ENCODE measurements around the gene FGF19. TPM values are rescaled to one million over a fixed set of nuclear protein-coding genes. Genes with fewer than 3 reads are reported as not detected.

The FGF19 gene, protein sequence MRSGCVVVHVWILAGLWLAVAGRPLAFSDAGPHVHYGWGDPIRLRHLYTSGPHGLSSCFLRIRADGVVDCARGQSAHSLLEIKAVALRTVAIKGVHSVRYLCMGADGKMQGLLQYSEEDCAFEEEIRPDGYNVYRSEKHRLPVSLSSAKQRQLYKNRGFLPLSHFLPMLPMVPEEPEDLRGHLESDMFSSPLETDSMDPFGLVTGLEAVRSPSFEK
- total RNA-seq (2014; rRNA removed), result 0.11 TPM in 1 of 2 replicates, not detected in the other
- not detected for polyA plus RNA-seq (2012)

DNA sequence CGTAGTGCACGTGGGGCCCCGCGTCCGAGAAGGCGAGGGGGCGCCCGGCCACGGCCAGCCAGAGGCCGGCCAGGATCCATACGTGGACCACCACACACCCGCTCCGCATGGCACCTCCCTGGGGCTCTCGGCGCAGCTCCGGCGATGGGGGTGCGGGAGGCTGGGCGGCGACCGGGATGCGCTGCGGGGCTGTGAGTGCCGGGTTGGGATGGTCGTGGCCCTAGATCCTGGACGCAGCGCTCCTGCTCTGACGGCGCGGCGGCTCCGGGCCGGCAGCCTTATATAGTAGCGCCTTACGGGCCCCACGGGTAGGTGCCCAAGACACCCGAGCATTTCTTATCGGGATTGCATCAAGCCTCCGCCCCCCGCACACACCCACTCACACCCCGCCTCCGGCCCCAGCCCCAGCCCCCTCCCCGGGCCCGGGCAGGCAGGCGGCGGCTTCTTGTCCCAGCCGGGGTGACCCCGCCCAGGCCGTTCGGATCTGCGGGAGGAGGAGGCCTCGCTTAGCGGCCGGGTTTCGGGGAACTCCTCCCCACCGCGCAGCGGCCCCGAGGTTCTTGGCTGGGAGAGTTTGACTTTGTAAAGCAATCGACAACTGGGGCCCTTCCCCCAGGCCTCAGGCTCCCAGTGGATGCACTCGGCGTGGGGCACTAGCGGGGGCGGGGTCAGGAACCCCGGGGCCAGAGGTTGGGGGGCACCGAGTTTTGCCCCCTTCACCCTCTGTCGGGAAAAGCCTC lies at the start of gene FGF19:
Gene FGF19 (minus strand): TSS at position 255 of the 740 bp plus-strand sequence. CDS start 146 bp downstream, at position 109.
- DNase-seq (ENCODE audit: low read depth), result no peak

DNA sequence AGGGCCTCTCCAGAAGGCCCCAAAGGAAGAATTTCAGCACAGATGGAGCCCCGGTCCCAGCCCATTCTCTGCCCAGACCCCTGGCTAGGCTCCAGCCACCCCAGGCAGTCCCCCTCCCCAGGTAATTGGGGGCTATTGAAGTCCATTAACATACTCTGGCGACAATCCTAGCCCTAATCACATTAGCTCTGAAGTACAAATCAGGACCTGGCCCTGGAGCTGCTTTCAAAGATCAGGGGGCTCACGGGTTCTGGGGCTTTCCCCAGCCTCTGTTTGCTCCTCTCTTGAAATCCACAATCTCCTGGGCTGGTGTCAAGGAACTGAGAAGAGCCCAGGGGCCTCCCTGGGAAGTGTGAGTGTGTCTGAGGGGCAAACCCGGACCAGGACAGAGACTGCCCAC lies 49.1 kb upstream of the FGF19 start:
- no peak for DNase-seq (ENCODE audit: low read depth)

DNA sequence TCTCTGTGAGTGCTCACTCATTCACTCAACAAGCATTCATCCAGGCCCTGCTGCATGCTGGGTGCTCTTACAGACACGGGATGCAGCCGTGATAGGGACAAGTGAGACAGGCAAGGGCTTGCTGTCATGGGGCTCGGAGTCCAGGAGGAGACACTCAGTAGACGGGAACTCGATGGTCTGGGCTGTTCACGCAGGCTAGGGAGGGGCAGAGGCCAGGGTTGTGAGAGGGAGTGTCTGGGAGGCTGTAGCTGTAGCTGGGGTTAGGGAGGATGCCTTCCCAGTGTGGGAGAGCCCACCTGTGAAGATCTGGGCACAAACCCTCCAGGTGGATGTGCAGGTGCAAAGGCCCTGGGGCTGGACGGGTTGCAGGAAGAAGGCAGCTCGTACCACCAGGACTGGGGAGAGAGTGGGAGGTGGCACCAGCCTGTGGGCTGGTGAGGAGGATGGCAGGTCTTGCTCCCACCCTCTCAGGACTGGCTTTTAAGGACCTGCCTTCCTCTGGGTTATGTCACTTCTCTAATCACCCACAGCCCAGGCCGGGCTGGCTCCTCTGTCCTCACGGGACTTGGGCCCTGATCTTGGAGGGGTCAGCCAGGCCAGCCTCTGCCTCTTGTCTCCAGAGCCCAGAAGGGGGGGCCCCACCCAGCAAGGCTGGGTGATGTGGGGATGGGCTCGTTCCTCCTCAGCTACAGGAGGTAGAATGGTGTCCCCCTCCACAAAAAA lies 47.2 kb upstream of the FGF19 start:
- no peak for DNase-seq (ENCODE audit: low read depth)

DNA sequence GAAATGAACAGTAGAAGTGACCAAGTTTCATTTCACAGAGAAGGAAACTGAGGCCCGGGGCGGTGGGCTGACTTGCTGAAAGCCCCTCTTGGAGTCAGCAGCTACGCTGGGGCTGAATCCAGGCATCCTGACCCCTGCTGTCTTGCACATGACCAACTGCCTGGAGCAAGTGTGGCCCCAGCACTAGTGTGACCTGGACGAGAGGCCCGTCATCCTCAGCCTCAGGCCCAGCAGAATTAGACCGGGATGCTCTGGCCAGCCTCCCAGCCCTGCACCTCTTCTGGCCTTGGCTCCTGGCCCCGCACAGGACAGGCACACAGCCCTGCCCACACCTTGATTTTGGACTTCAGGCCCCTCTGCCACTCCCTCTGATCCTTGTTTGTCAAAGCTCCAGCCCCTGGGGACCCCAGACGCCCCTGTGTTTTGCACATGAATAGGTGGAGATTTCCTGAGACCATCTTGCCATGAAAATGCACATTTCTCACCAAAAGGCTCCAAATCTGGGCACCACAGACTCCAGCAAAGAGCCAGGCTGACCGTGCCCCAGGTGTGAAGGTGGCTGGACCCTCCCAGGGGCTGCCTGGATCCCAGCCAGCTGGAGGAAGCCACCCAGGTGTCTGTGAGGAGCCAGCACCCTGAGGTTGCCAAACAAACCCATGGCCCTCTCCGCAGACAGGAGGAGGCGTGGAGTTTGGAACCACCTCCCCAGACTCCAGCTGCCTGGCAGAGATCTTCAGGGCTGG lies 46.5 kb upstream of the FGF19 start:
- DNase-seq (ENCODE audit: low read depth), result no peak

DNA sequence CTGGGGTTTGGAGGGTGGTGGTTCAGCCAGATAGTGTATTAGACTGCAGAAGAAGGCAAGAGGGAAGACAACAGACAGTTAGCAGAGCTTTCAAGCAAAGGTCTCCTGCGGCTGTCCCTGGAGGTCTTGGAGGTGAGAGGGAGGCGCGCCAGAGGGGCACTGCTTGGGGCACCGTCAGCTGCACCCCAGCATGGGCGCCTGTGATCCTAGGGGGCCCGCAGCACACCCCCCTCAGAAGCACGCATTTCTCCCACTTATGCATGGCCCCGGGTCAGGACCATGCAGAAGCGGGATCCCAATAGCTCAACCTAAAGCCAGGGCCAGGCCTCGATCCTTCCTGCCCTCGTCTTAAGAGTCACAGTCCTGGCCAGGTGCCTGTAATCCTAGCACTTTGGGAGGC lies 44.8 kb upstream of the FGF19 start:
- no peak for DNase-seq (ENCODE audit: low read depth)

DNA sequence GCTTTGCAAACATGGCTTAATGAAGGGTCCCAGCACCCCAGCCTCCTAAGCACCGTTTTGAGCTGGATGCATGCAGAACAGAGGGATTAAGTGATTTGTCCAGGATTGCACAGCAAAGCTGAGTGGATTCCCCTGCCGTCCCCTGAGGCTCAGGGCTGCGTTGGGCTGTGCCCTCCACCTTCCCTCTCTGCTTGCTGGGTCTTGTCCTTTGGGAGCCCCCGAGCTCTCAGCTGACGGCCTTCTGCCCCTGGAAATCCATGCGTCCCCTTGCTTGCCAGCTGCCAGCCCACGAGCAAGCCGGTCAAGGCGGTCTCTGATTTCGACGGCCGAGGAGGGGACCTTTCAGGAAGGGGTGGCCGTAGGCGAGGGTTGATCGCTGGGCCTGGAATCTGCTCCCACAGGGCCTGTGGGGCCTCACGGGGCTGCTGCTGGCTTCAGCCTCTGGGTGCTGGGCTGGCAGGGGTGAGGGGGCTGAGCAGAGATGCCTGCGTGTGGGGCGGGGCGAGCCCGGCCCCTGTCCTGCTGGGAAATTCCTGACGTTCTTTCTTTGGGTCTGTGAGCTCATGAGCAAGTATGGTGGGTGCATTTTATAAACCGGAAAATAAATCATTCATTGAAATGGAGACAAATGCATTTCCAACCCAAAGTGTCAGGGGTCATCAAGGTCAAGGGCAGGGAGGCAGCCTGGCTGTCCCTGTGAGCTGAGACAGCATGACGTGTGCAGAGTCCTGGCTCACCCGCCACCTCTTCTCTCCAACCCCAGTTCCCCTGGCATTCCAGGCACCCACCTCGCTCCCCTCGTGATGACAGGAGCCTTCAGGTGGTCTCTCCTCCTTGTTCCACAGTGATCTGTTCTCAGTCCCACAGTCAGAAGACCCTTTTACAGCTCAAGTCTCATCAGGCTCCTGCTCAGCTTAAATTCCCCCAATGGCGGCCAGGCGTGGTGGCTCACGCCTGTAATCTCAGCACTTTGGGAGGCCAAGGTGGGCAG lies 43.2 kb upstream of the FGF19 start:
- DNase-seq (ENCODE audit: low read depth), result no peak

DNA sequence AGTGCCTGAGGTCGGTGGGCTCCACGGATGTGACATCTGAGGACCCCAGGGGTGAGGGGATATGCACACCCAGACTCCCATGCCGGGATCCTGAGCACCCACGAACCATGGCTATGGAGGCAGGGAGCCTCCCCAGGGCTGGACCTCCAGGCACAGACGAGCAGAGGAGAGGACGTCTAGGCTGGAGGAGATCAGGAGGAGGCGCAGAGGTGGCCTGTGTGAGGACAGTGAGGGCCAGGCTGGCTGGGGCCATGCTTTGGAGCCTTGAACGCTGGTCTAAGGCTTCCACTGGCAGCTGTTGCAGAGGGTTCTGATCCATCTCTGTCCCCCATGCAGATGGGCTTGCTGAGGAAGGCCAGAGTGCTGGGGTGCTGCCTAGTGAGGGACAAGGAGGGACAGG lies 42.3 kb upstream of the FGF19 start:
- no peak for DNase-seq (ENCODE audit: low read depth)

DNA sequence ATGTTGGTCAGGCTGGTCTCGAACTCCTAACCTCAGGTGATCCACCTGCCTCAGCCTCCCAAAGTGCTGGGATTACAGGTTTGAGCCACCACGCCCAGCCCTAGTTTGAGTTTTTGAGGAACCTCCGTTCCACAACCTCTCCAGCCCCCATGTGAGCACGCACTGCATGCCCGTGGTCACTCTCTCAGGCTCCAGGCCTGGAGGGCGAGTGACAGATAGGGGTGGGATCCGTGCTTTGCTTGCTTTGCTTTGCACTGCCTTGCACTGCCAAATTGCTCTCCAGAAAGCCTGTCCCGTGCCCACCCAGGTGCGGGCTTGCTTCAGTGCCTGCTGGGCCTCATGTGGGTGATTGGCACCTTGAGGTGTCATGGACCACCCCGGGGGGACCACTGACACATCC lies 41.4 kb upstream of the FGF19 start:
- DNase-seq (ENCODE audit: low read depth), result no peak

DNA sequence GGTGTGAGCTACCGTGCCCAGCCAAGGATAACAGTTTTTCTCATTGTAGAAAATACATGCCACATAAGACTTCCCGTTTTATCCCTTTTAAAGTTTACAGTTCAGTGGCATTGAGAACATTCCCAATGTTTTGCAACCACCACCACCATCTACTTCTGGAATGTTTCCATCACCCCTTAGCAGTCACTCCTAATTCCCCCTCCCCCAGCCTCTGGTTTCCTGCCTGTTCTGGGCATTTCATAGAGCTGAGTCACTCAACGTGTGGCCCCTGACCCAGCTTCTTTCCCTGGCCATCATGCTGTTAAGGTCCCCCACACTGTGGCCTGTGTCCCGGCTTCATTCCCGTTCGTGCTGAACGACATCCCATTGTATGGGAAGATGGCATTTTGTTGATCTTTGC lies 40.6 kb upstream of the FGF19 start:
- peak; percentile 31 for DNase-seq (ENCODE audit: low read depth)

DNA sequence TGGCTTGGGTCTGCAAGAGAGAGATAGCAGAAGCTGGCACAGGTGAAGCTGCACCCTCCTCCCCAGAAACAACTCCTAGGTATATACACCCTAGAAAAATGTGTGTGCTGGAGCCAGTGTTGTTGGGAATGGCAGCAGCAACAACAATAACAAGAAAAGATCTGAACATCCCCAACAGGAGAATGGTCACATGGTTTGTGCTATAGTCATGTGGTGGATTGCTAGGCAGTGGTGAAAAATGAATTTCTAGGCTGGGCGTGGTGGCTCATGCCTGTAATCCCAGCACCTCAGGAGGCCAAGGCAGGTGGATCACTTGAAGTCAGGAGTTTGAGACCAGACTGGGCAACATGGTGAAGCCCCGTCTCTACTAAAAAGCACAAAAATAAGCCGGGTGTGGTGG lies 31.0 kb upstream of the FGF19 start:
- no peak for DNase-seq (ENCODE audit: low read depth)

DNA sequence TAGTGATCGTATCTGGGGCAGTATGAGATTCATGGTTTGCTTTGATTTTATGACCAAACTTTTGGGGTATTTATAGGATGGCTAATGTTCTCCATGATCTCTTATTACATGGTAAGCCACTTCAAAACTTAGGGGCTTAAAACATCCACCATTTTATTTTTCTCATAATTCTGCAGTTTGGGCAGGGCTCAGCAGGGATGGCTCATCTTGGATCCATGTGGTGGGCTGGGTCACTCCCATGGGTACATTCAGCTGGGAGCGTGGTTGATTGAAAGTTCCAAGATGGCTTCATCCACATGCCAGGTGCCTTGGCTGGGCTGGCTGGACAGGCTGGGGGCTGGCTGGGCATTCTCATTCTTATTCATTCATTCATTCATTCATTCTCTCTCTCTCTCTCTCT lies 30.5 kb upstream of the FGF19 start:
- no peak for DNase-seq (ENCODE audit: low read depth)

DNA sequence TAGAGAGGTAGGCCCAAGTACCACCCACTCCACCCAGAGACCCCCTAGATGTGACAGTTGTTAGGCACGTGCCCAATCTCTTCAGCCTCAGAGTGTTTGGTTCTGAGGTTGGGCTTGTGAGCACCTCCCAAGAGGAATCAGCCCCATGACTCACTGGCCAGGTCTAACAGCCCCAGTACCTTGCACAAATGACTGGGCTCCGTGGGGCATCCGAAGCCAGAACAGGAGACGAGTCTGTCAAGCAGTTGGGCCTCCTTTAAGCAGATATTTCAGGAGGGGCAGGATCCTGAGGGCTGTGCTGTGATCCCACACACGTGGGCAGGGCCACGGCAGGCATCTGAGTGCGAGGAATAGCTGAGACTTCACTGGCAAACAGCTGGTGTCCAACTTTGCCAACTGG lies 29.1 kb upstream of the FGF19 start:
- DNase-seq (ENCODE audit: low read depth), result no peak

DNA sequence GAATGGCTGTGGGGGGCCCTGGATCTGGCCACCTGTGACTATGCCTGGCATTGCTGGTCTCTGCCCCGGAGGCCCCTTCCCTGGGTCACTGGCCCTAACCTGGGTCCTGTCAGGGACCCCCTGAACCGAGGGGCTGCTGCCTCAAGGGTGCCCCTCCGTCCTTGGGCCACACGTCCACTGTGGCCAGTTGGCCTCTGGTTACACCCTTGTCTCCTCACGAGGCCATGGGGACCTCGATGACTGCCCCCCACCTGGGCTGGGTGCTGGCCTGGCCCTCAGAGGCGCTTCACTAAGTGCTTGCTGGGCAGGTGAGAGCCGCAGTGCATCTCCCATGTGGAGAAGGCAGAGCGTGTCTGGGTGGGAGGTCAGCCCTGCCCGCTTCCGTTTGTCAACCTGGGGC lies 27.3 kb upstream of the FGF19 start:
- DNase-seq (ENCODE audit: low read depth), result no peak

DNA sequence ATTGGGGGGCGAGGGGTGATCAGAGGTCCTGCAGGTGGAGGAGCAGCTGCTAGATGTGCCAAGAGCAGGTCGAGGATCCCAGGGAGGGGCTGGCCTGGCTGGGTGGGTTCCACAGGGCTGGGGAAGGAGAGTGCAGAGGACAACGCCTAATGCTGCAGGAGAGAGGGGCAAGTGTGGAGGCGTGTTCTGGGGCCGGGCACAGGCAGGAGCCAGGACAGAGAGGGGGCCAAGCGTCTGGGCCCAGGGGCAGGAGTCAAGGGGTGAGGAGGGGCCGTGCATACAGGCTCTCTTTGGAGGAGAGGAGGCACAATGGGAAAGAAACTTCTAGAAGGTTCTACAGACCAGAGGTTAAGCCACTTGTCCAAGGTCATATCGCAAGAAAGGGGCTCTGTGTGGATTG lies 26.7 kb upstream of the FGF19 start:
- DNase-seq (ENCODE audit: low read depth), result no peak

DNA sequence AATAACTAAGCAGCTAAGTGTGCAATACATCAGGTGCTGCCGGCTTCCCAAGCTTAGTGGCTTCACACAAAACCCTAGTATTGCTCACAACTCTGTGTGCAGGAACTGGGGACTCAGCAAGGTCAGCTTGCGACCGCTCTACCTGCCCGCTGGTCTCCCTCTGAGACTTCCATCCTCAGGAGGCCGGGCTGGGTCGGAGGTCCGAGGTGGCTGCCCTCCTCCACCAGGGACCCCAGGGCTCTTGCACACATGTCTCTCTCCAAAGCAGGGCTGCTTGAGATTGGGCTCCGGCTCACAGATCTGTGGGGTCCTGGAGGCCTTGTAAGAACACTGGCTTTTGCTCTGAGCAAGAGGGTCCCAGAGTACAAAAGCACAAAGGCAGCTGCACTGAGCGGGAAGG lies 25.4 kb upstream of the FGF19 start:
- DNase-seq (ENCODE audit: low read depth), result no peak

DNA sequence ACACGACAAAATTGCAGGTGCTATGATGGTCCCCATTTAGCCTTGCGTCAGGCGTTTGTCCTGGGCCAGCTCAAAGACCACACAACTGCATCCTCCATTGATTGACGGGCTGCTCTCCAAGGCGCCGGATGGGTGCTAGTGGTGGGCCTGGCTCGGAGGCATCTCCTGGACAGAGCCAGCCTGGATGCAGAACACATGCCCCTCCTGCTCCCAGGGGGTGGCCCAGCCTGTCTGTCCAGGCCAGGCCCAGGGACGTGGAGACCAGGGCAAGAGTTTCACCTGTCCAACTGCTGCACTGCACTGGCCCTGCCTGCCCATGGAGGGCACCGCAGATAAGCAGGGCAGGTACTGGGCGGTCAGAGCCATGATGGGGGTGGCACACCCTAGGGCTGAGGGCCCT lies 23.4 kb upstream of the FGF19 start:
- no peak for DNase-seq (ENCODE audit: low read depth)

DNA sequence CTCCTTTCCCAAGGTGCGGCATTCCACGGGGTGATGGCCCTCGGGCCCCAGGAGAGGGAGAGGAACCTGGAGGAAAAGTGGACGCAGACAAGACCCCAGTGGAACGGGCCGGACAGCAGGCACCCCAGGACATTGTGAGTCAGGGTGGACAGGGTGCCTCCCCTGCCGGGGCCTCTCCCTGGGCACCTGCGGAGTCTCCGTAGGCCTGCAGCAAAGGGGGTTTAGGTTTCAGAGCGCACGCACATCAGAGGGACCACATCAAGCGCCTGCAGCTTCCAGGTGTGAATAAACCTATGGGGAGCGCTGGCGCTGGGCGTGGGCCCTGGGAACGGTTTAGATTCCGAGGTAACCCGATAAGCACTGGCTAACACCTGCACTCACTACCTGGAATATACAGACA lies 22.7 kb upstream of the FGF19 start:
- DNase-seq (ENCODE audit: low read depth), result no peak

DNA sequence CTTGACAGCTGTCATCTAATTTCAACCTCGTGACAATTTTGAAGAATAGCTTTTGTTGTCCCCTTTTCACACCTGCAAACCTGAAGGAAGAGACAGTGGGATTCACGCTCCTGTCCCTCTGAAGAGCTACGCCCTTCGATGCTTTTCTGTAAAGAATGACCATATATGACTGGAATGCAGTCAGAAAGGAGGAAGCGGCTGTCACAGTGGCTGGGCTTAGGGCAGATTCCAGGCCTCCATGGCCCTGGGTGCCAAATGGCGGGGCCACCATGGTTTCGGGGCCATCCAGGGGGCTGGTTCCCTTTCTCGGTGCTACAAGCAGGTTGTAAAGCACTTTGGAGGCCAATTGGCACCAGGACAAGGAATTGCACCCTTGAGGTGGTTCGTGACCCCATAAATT lies 22.2 kb upstream of the FGF19 start:
- DNase-seq (ENCODE audit: low read depth), result no peak

DNA sequence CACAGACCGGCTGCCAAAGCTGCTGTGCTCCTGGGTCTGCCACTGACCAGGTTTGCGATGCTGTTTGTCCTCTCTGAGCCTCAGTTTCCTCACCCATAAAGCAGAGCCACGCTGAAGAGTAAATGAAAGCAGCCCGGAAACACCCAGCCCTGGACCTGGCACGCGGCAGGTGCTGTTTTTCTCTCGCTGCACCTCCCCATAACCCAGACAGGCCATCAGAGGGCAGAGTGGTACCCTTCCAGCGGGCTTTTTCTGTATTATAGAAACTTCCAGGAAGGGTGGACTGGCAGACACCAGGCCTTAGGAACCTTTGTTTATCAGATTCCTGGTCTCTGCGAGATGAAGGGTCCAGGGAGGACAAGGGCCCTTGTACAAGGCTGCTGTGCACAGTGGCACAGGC lies 17.9 kb upstream of the FGF19 start:
- DNase-seq (ENCODE audit: low read depth), result no peak

DNA sequence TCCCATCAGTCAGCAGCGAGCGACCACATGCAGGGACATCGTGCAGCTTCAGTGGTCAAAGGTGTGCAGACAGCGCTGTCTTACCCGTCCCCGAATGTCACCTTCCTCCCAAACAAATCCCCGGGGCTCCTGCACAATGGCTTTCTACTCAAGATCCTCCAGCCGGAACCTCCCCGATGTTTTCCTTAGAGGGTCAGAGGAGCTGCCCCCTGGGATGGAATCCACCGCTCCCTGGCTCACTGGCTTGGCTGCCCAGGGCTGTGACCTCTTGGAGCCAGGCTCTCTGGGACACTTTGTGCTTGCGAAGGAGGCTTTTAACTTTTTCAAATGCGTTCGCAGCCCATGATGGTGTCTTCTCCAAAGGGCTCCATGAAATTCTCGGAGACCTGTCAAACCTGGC lies 17.3 kb upstream of the FGF19 start:
- DNase-seq (ENCODE audit: low read depth), result no peak

DNA sequence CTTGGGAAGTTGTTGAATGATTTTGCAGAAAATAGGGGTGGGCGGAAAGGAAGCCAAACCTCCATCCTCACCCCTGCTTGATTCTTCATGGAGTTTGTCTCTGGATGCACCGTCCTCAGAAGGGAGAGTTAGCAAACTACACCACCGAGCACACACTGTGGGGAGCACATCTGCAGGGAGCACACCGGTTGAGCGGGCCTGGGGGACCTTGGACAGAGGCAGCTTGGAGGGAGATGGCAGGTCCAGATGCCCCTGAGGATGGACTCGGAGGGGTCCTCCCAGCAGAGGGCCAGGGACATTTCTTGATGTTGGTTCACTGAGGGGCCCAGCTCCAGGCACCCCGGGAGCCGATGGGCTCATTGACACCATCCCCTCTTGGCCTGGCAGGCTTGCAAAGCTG lies 15.1 kb upstream of the FGF19 start:
- DNase-seq (ENCODE audit: low read depth), result no peak
